AG09319 (cell line): ENCODE data around the gene SLC66A2.

Experiments
- DNase-seq: peaks from one replicate; pipeline ENCODE4 v3.0.0-alpha.2; 2010; ENCODE audit warnings: low read depth; ENCODE audit errors: extremely low read depth
- TF ChIP-seq, protein P1 (sequence below): IDR thresholded peaks from 2 replicates; pipeline ENCODE4 v1.5.1; 2011; ENCODE audit warnings: low read depth, mild to moderate bottlenecking, inconsistent platforms, low read length, moderate library complexity

Gene SLC66A2

DNA sequence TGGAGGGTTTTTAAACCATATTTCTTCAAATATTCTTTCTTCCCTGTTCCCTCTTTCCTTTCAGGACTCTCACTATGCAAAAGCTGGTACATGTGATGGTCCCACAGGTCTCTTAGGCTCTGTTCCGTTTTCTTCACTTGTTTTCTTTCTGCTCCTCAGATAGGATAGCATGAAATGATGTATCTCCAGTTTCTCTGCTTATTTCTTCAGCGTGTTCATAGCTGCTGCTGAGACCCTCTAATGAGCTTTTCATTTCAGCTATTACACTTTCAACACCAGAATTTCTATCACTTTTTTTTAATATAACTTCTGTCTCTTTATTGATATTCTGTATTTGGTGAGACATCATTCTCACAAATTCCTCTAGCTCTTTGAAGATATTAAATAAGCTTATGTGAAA lies 89.8 kb downstream of the SLC66A2 start:
- DNase-seq, result no peak
- TF ChIP-seq, protein P1, sequence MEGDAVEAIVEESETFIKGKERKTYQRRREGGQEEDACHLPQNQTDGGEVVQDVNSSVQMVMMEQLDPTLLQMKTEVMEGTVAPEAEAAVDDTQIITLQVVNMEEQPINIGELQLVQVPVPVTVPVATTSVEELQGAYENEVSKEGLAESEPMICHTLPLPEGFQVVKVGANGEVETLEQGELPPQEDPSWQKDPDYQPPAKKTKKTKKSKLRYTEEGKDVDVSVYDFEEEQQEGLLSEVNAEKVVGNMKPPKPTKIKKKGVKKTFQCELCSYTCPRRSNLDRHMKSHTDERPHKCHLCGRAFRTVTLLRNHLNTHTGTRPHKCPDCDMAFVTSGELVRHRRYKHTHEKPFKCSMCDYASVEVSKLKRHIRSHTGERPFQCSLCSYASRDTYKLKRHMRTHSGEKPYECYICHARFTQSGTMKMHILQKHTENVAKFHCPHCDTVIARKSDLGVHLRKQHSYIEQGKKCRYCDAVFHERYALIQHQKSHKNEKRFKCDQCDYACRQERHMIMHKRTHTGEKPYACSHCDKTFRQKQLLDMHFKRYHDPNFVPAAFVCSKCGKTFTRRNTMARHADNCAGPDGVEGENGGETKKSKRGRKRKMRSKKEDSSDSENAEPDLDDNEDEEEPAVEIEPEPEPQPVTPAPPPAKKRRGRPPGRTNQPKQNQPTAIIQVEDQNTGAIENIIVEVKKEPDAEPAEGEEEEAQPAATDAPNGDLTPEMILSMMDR, result no peak

DNA sequence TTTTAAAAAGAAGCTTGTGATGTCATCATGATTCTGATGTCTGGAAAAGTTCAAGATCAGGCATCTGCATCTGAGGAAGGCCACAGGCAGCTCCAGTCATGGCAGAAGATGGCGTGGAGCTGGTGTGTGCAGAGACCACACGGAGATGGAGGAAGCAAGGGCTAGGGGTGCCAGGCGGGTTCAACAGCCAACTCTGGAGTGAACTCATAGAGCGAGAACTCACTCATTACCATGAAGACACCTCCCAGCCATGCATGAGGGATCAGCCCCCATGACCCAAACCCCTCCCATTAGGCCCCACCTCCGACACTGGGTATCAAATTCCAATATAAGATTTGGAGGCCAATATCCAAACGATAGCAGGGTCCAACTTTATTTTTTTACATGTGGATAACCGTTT lies 92.1 kb downstream of the SLC66A2 start:
- TF ChIP-seq, protein P1, result no peak
- DNase-seq, result no peak

DNA sequence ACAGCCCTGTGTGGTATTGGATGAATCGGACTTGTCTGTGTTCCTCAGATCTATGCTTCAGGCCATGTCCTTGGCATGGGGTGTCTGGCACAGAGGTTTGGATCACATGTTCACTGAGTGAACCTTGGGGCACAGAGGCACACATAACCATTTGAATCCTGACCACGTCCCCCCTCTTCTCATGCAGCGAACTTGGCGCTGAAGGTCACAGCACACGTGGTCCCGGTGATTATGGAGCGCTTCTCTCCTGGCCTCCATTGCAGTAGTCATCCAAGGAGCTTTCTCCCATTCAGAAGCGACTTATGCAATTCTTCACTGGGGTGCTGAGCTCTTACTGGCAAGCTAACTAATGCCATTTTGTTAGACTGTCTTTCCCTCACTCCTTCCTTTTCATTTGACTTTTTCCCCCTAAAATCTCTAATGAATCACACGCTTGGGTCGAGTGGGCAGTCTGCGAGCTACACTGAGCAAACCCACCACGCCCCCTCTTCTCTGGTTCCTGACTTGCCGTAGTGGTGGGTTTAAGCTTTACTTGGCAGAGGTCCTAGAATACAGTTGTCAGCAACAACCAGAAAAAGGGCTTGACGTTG lies 94.3 kb downstream of the SLC66A2 start:
- DNase-seq, result no peak
- TF ChIP-seq, protein P1, result no peak

DNA sequence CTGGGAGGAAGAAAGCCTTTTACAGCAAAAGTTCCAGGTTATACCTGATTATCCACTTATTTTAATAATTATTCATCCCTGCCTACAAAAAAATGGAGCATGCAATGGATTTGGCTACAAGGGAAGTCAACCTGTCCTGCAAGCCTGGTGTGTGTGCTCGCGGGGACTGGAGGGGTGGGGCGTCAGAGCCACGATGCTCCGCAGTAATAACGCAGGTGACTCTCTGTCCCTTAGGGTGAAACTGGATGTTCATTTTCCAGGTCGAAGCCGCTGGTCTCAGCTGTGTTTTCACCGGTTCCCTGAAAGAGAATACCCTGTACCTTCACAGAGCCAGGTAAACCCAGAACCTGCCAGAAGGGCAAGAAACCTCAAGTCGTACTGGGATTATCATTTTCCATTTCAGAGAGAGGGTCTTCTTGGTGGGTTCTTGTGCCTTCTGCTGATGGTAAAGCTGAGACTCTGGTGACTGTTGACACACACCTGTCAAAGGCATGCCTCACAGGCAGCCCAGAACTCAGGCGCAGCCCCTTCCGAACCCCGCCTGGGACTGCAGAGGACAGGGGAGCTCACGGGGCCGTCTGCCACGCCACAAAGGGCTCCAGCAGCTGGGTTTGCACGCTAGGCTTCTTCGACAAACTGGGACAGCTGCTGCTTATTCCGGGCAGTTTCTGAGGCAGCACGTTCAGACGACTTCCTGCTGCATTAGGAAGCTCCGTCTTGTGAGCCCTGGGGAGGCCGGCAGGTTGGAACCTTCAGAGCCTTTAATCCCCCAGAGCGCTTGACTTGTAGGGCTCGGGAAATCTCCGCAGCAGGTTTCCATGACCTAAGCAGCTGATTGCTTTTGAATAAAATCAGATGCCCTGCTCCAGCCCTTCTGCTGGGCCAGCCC lies 95.1 kb downstream of the SLC66A2 start:
- no peak for DNase-seq
- TF ChIP-seq, protein P1, result no peak

DNA sequence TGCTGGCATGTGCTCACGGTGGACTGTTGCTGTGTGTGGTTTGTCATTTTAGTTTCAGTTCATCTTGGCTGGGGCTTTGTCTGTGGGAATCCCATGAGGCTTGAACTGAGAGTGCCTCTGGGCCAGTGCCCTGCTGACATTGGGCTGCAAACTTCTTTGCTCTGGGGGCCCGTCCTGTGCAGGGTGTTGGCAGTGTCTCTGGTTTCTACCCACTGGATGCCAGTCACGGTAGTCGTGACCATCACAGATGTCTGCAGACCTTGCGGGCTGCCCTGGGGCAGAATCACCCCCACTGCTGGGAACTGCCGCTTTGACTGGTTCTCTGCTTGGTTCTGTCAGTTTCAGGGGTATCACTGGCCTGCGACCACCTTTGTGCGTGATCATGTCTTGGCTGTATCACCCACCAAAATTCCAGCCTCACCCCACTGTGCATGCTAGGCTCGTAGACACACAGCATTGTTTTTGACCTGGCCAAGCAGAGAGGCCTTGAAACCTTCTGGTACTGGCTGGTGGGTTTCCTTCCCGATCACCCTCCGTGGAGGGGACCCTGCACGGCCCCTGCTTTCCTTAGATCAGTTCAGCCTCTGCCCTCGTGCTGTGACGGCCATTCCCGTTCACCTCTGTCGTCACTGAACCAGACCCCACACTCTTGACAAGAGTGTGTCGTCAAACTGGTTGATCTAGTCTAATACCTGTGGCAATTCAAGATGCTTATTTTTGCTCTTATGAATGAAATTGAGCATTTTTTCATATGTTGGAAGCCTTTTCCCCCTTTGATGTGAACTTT lies 96.1 kb downstream of the SLC66A2 start:
- no peak for DNase-seq
- TF ChIP-seq, protein P1, result no peak

DNA sequence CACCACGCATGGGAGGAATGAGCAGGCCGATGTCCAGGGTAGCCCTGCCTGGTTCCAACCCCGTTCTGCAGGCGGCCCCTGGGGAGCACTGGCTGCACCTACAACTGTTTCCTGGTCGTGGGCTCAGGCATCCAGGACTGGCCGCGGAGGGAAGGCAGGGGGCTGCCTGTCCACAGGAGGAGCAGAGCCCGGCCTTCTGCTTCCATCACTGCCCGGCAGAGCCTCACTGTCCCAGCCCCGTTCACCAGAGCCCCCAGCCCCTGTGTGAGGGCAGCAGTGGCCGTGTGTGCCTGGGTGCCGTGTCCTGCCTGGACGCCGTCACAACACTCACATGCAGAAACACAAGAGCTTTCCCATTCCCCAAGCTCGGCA lies 97.5 kb downstream of the SLC66A2 start:
- TF ChIP-seq, protein P1, result no peak
- no peak for DNase-seq
